ENCODE results near the gene DRC1. TPM values are rescaled to one million over a fixed set of nuclear protein-coding genes. Genes with fewer than 3 reads are reported as not detected.

The DRC1 gene
- total RNA-seq, 1 donor from 2014 or later = not detected

GRCh38 chr2:26503231-26503880, 101.6 kb downstream of the DRC1 start:
- no peaks in the 10 kb centered on the region for H3K9me3 Mint-ChIP-seq
- DNase-seq = peak; percentile 97
- H3K4me3 Mint-ChIP-seq = peak overlapping the region; percentile 85
- no peaks in the 10 kb centered on the region for H3K36me3 Mint-ChIP-seq (ENCODE audit: low read depth)
- intact Hi-C loops (cut with micrococcal nuclease) = loop anchor here (1.0 to 10.0 kb wide), 3 partner anchors 74 to 241 kb away; no protein-coding TSS in a partner anchor
- H3K27me3 Mint-ChIP-seq = peaks cover 10% of the 10 kb centered on the region
- peak overlapping the region; percentile 83 for H3K27ac Mint-ChIP-seq
- peaks cover 7% of the 10 kb centered on the region for H3K4me1 Mint-ChIP-seq

GRCh38 chr2:26504002-26504401, 102.3 kb downstream of the DRC1 start:
- intact Hi-C loops (cut with micrococcal nuclease) = loop anchor here (10.0 kb wide), 2 partner anchors 89 to 241 kb away; no protein-coding TSS in a partner anchor
- H3K27me3 Mint-ChIP-seq = peaks cover 6% of the 10 kb centered on the region
- H3K9me3 Mint-ChIP-seq = no peaks in the 10 kb centered on the region
- DNase-seq = no peak
- peak overlapping the region; percentile 83 for H3K27ac Mint-ChIP-seq
- no peaks in the 10 kb centered on the region for H3K36me3 Mint-ChIP-seq (ENCODE audit: low read depth)
- peak overlapping the region; percentile 85 for H3K4me3 Mint-ChIP-seq
- peaks cover 7% of the 10 kb centered on the region for H3K4me1 Mint-ChIP-seq

- H3K36me3 Mint-ChIP-seq (ENCODE audit: low read depth) = no peaks in the 10 kb centered on the region
- intact Hi-C loops (cut with micrococcal nuclease) = loop anchor here (10.0 kb wide), 2 partner anchors 91 to 239 kb away; no protein-coding TSS in a partner anchor
- H3K4me1 Mint-ChIP-seq = peaks cover 7% of the 10 kb centered on the region
- H3K27me3 Mint-ChIP-seq = peaks cover 4% of the 10 kb centered on the region
- H3K27ac Mint-ChIP-seq = no peak overlapping the region
- H3K4me3 Mint-ChIP-seq = no peak overlapping the region
- H3K9me3 Mint-ChIP-seq = no peaks in the 10 kb centered on the region
- no peak for DNase-seq
These were observed 104.6 kb downstream of the DRC1 start for GRCh38 chr2:26506279-26506678.

Other genes with a start within 250 kb of the DRC1 start
- gene GAREM2, start 228.8 kb upstream of the DRC1 start, total RNA-seq = 7.9 and 8.2 TPM in 2 replicates
- gene HADHA, start 157.3 kb upstream of the DRC1 start, total RNA-seq = 110 and 112 TPM in 2 replicates
- gene HADHB, start 157.0 kb upstream of the DRC1 start, total RNA-seq = 81.2 and 86.6 TPM in 2 replicates
- gene SELENOI, start 55.8 kb upstream of the DRC1 start, total RNA-seq = 63.7 and 68.8 TPM in 2 replicates
- gene ADGRF3, start 55.1 kb upstream of the DRC1 start, total RNA-seq = 3.4 and 3.5 TPM in 2 replicates
- gene OTOF, start 76.2 kb downstream of the DRC1 start, total RNA-seq = 6.8 and 7.2 TPM in 2 replicates
- gene CIB4, start 239.4 kb downstream of the DRC1 start, total RNA-seq = not detected in 2 replicates